ENCODE results near the gene EP400. TPM values are rescaled to one million over a fixed set of nuclear protein-coding genes. Genes with fewer than 3 reads are reported as not detected.

The EP400 gene
- total and polyA plus RNA-seq, 2 of the 8 experiments (the other 6 are each of a cell fraction or from before 2014, with no cell fraction given): 13.1 to 69.7 TPM

DNA sequence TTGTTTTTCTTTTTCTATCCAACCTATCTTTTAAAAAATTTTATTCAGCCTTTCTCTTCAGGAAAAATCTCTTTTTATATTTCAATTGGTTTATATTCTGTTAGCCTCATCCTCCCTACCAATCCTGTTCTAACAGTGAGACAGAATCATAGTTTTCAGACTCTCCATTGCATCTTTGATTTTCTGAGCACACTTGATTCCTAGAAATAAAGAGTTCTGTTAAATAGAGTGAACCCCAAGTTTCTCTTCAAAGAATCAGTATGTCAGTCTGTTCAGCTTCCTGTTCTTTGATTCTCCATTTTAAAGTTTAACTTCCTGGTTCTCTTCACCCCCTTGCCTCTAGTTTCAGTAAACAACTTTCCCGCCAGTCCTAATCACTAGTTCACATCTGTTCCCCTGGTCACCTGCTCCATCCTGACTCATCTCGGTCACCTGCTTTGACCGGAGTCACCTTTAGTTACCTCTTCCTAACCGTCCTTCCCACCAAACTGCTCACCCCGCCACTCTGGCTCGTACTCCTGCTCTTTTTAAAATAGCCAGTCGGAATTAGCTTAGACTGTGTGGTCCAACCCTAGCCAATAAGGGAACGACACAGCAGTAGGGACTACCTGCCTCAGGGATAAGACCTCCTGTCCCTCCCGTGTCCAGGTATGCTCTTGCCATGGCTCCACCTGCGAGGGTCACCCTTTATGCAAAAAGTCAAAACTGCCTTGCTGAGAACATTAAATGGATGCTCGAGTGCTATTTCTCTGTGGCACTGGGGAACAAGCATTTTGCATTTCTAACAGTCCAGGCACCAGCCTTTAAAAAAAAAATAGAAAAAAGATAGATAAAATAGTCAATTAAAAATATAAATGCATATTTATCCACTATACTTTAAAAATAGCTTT lies 146.0 kb downstream of the EP400 start (continued):
- no peak for TF ChIP-seq POU5F1 (IDR thresholded peaks at IDR 0.05; ENCODE audit: low read depth, low read length)

All from H1 (cell line).